ENCODE results near the gene RRBP1.
"Not testable (repeated sequence)": the region's sequence is repeated elsewhere in the genome, so short reads cannot be mapped to it uniquely, and the experiment has no call there.

Gene RRBP1

DNA sequence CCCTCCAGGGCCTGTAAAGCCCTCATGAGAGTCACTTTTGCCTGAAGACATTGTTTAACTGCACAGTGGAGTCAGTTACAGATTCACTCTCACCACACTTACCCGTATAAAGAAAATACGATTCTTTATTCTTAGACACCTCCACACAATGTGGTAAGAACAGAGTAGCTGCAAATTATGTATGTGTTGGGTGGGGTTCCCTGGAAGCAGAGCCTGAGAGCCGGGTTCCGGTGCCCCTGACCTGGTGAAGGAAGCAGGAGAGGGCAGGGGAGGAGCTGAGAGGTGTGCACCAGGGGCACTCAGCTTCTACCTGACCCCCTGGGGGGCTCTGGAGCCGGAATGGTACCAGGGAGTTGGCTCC is 29.2 kb upstream of the RRBP1 start:
- no peak for DNase-seq
- Histone ChIP-seq H3K9me3 (no peaks in the 10 kb centered on the region), H3K27ac (no peak overlapping the region), H3K27me3 (no peaks in the 10 kb centered on the region), H3K36me3 (no peaks in the 10 kb centered on the region), H3K4me1 (peaks cover 0 to 12% (median 0%) of the 10 kb centered on the region in 4 donors), H3K4me3 (no peak overlapping the region)
- intact Hi-C loops (cut with DNase I; ENCODE audit: low total_unique reads): no loop called here
- no peak for TF ChIP-seq CTCF (IDR thresholded peaks at IDR 0.05)

DNA sequence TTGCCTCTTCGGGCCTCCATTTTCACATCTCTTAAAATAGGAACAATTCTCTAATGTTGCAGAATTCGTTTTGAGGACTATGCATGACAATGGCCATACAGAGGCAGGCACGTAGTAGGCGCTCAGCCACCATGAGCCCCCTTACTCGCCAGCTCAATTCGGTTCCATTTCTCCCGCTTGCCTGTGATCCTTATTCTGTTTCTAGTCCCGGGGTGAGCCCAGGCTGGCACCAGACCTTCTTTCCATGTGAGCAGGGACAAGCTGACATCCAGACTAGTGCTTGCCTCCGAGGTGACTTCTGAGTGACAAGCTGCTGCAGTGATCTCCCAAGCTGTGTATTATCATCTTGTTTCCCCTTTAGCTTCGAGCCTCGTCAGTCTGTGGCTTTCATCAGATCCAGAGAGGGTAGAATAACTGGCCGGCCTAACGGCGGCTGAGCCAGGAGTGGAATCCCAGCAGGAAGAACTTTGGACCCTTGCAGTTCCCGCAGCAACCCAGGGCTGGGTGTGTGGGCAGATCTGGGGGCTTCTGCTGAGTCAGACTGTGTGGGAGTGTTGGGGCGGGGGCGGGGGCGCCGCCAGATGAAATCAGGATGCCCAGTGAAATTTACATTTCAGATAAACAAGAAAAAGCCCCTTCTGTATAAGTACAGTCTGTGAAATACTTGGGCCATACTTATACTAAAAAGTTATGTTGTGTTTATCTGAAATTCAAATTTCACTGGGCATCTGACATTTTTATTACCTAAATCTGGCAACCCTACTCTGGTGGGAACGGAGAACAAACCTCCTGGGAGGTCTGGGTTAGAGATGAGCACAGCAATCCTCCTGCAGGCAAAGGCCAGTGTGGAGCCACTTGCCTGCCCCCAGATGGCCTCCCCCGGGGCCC is 28.6 kb upstream of the RRBP1 start:
- Histone ChIP-seq H3K27ac (no peak overlapping the region), H3K36me3 (no peaks in the 10 kb centered on the region), H3K27me3 (no peaks in the 10 kb centered on the region), H3K4me1 (peaks cover 0 to 12% (median 0%) of the 10 kb centered on the region in 4 donors), H3K9me3 (no peaks in the 10 kb centered on the region), H3K4me3 (no peak overlapping the region)
- DNase-seq: peak in 1 of 2 donors; percentile 46
- intact Hi-C loops (cut with DNase I; ENCODE audit: low total_unique reads): no loop called here
- no peak for TF ChIP-seq CTCF (IDR thresholded peaks at IDR 0.05)

- peak in 1 of 2 donors; percentile 19 for DNase-seq
- intact Hi-C loops (cut with DNase I; ENCODE audit: low total_unique reads): no loop called here
- TF ChIP-seq CTCF (IDR thresholded peaks at IDR 0.05): no peak
- no peak overlapping the region for H3K4me3 ChIP-seq
- no peaks in the 10 kb centered on the region for H3K36me3 ChIP-seq
- H3K27me3 ChIP-seq: no peaks in the 10 kb centered on the region
- H3K4me1 ChIP-seq: peaks cover 0 to 9% (median 0%) of the 10 kb centered on the region in 4 donors
- H3K27ac ChIP-seq: no peak overlapping the region
- no peaks in the 10 kb centered on the region for H3K9me3 ChIP-seq
Observed at GRCh38 chr20:17709361-17710293, 27.6 kb upstream of the RRBP1 start.

DNA sequence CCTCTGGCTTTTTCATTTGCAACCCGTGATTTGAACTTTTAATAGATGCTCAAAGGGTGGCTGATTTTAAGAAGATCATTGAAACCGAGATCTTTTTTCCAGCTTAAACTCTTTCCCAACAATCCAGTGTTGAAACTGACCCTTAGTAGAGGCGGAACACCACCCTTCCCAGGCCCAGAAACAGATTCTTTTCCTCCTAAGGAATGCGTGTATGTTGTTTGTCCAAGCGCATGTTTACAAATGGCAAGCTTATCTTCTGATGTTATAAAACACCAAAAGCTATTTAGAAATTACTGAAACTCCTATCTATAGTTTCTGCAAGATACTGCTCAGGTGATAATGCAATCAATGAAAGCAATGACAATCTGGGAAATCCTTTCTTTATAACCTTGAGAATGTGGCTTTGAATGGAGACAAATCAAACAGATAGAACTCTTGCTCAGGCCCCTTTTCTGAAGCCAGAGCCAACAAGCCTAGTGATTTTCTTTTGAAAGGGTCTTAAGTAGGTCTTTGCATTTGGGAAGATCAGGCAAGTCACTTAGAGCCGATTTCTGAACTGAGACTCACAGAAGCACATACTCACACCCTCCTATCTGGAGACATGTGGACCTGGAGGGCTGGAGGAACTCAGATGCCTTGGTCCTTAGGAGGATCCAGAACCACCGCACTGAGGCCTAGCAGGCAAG is 26.8 kb upstream of the RRBP1 start:
- intact Hi-C loops (cut with DNase I; ENCODE audit: low total_unique reads): no loop called here
- H3K27ac ChIP-seq: no peak overlapping the region
- H3K27me3 ChIP-seq: no peaks in the 10 kb centered on the region
- H3K4me3 ChIP-seq: no peak overlapping the region
- no peak for TF ChIP-seq CTCF (IDR thresholded peaks at IDR 0.05)
- no peaks in the 10 kb centered on the region for H3K9me3 ChIP-seq
- no peaks in the 10 kb centered on the region for H3K36me3 ChIP-seq
- DNase-seq: no peak
- peaks cover 0 to under 1% (median 0%) of the 10 kb centered on the region in 4 donors for H3K4me1 ChIP-seq

DNA sequence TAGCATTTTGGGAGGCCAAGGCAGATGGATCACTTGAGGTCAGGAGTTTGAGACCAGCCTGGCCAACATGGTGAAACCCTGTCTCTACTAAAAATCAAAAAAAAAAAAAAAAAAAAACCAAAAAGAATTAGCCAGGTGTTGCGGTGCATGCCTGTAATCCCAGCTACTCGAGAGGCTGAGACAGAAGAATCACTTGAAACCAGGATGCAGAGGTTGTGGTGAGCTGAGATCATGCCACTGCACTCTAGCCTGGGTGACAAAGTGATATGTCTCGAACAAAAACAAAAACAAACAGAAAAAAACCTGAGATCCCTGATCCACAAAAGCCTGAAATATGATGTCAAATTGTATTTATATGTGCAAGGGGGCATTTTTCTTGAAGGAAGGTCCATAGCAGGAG is 25.9 kb upstream of the RRBP1 start:
- H3K4me3 ChIP-seq; H3K9me3 ChIP-seq; H3K4me1 ChIP-seq; H3K27me3 ChIP-seq; intact Hi-C loops (cut with DNase I; ENCODE audit: low total_unique reads); H3K27ac ChIP-seq; H3K36me3 ChIP-seq; DNase-seq: not testable (repeated sequence)

Data from tibial artery (tissue), 4 donors.